Activated CD8-positive, alpha-beta T cell treated with anti-CD3 and anti-CD28 coated beads for 36 hours (primary cell): Measurements from ENCODE around the gene RLN1. TPM values are rescaled to one million over a fixed set of nuclear protein-coding genes. Genes with fewer than 3 reads are reported as not detected.

ENCODE experiments used
- ATAC-seq: fragments of 200-7000 bp; cut with Tn5 transposase; one replicate; pipeline ENCODE4 v1.10.0; 2021; ENCODE audit warnings: mild to moderate bottlenecking, moderate library complexity
- CTCF ChIA-PET: fragments of 350-600 bp; sonication (Branson Sonifier 250); formaldehyde crosslinking; loops from one replicate; lab custom pipeline; 2021; ENCODE audit warnings: antibody characterized with exemption; lab: Charles Lee
- POLR2A ChIA-PET: fragments of 350-600 bp; sonication (Branson Sonifier 250); formaldehyde crosslinking; loops from one replicate; lab custom pipeline; 2021; ENCODE audit warnings: antibody characterized with exemption; lab: Charles Lee
- DNase-seq: peaks from one replicate; pipeline ENCODE4 v3.0.0-alpha.2; 2020
- H3K27ac Mint-ChIP-seq: one replicate; pipeline ENCODE4 v1.8.0; 2021; ENCODE audit warnings: mild to moderate bottlenecking, mixed read lengths
- H3K27me3 Mint-ChIP-seq: one replicate; pipeline ENCODE4 v1.8.0; 2021; ENCODE audit warnings: mixed read lengths
- H3K36me3 Mint-ChIP-seq: one replicate; pipeline ENCODE4 v1.8.0; 2021; ENCODE audit warnings: low read depth, mixed read lengths
- H3K4me1 Mint-ChIP-seq: one replicate; pipeline ENCODE4 v1.8.0; 2021; ENCODE audit warnings: low read depth, mixed read lengths
- H3K4me3 Mint-ChIP-seq: one replicate; pipeline ENCODE4 v1.8.0; 2021; ENCODE audit warnings: mild to moderate bottlenecking, moderate library complexity, mixed read lengths
- H3K9me3 Mint-ChIP-seq: one replicate; pipeline ENCODE4 v1.8.0; 2021; ENCODE audit warnings: mixed read lengths
- intact Hi-C: fragments of 100-400 bp; cut with micrococcal nuclease; formaldehyde crosslinking; loops from one replicate; pipeline ENCODE4 v1.10.0; 2022
- total RNA-seq, 2 experiments: library from RNA; stranded (reverse); gene quantifications; one replicate each; pipeline ENCODE4 v1.2.3, GENCODE V29; 2021
- TF ChIP-seq, protein P1 (sequence below): fragments of 200-600 bp; IDR thresholded peaks from one replicate; pipeline ENCODE4 v1.8.0; 2022; ENCODE audit warnings: antibody characterized with exemption, mild to moderate bottlenecking

Gene RLN1
- total RNA-seq, 2 experiments from 2014 or later, result 1.3 to 2.3 TPM

DNA sequence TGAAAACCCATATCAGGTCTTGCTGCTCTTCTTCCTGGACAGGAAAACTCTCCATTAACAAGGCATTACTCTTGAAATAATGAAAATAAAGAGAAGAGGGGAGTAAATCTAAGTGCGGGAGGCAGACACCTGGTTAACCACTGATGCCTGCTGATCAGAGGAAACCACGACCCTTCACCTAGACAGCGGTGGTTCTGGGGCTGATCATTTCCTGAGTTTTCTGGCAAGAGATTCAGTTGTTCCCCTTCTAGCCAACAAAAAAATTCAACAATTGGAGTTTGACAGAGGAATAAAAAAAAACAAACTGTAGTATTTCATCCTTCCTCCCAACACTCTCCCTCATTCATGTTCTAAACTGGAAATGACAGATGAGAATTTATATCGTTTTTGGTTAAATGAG lies 38.1 kb downstream of the RLN1 start:
- POLR2A ChIA-PET, result no interaction called here

DNA sequence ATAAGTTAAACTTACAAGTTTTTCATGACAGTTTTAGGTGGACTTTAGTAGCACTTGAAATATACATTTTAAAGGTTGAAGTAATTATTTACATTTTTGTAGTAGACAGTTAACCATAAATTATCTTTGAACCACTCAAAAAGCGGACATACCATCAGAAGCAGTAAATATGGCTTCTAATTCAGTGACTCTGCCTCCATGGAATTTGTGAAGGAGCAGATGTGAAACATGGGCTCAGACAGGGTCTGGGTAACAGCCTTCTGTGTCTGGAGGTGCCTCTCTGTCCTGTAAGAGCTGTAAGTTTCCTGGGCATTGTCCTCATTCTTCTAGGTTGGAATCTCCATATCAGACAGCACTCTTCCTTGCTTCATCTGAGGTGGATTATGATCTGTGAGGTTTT lies 47.5 kb downstream of the RLN1 start:
- Mint-ChIP-seq H3K9me3 (peaks cover 14% of the 10 kb centered on the region), H3K4me3 (no peak overlapping the region), H3K27me3 (no peaks in the 10 kb centered on the region), H3K36me3 (peaks cover 4% of the 10 kb centered on the region), H3K4me1 (no peaks in the 10 kb centered on the region), H3K27ac (no peak overlapping the region)
- intact Hi-C loops, result no loop called here
- TF ChIP-seq, protein P1, sequence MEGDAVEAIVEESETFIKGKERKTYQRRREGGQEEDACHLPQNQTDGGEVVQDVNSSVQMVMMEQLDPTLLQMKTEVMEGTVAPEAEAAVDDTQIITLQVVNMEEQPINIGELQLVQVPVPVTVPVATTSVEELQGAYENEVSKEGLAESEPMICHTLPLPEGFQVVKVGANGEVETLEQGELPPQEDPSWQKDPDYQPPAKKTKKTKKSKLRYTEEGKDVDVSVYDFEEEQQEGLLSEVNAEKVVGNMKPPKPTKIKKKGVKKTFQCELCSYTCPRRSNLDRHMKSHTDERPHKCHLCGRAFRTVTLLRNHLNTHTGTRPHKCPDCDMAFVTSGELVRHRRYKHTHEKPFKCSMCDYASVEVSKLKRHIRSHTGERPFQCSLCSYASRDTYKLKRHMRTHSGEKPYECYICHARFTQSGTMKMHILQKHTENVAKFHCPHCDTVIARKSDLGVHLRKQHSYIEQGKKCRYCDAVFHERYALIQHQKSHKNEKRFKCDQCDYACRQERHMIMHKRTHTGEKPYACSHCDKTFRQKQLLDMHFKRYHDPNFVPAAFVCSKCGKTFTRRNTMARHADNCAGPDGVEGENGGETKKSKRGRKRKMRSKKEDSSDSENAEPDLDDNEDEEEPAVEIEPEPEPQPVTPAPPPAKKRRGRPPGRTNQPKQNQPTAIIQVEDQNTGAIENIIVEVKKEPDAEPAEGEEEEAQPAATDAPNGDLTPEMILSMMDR, result no peak
- ATAC-seq (no peak), DNase-seq (no peak)
- ChIA-PET CTCF (no interaction called here), POLR2A (no interaction called here)

More for the DNA sequence above, 38.1 kb downstream of the RLN1 start:
- ATAC-seq (no peak), DNase-seq (peak; percentile 24)
- Mint-ChIP-seq H3K36me3 (peaks cover 11% of the 10 kb centered on the region), H3K4me1 (peaks cover 22% of the 10 kb centered on the region), H3K27me3 (no peaks in the 10 kb centered on the region), H3K4me3 (peak overlapping the region; percentile 29), H3K27ac (peak overlapping the region; percentile 49), H3K9me3 (no peaks in the 10 kb centered on the region)
- intact Hi-C loops, result no loop called here
- TF ChIP-seq, protein P1, result no peak
- CTCF ChIA-PET, result no interaction called here

DNA sequence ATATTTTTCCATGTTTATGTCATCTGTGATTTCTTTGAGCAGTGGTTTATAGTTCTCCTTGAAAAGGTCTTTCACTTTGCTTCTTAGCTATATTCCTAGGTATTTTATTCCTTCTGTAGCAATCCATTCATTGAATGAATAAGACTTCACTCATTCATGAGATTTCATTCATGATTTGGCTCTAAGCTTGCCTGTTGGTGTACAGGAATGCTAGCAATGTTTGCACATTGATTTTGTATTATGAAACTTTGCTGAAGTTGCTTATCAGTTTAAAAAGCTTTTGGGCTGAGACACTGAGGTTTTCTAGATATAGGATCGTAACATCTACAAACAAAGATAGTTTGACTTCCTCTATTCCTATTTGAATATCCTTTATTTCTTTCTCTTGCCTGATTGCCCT lies 51.1 kb downstream of the RLN1 start:
- Mint-ChIP-seq H3K27me3 (no peaks in the 10 kb centered on the region), H3K4me1 (peaks cover 5% of the 10 kb centered on the region), H3K4me3 (no peak overlapping the region), H3K36me3 (no peaks in the 10 kb centered on the region), H3K9me3 (peaks cover 11% of the 10 kb centered on the region), H3K27ac (no peak overlapping the region)
- TF ChIP-seq, protein P1, result no peak
- ChIA-PET CTCF (no interaction called here), POLR2A (no interaction called here)
- DNase-seq, result no peak
- no peak for ATAC-seq
- intact Hi-C loops, result no loop called here

DNA sequence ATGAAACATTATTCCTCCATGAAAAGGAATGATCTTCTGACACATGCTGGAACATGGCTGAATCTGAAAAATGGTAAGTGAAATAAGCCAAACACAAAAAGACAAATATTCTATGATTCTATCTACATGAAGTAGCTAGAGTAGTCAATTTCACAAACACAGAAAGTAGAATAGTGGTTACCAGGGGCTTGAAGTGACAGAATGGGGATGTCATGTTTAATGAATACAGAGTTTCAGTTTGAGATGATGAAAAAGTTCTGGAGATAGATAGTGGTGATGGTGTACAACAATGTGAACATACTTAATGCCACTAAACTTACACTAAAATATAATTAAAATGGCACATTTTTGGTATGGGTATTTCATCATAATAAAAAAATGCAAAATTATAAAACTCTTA lies 53.4 kb downstream of the RLN1 start:
- Mint-ChIP-seq H3K9me3 (peaks cover 11% of the 10 kb centered on the region), H3K4me3 (no peak overlapping the region), H3K36me3 (no peaks in the 10 kb centered on the region), H3K27me3 (no peaks in the 10 kb centered on the region), H3K4me1 (peaks cover 5% of the 10 kb centered on the region), H3K27ac (no peak overlapping the region)
- intact Hi-C loops, result no loop called here
- ATAC-seq (no peak), DNase-seq (no peak)
- CTCF ChIA-PET, result no interaction called here
- POLR2A ChIA-PET, result no interaction called here
- TF ChIP-seq, protein P1, result no peak

Other genes starting within 250 kb of the RLN1 start
- not detected for gene INSL6, start 154.2 kb downstream of the RLN1 start, total RNA-seq
- gene INSL4, start 108.5 kb downstream of the RLN1 start, total RNA-seq, result not detected
- 1 to 10 TPM; 4.0 to 5.5 TPM for gene RLN2, start 35.2 kb downstream of the RLN1 start, total RNA-seq
- gene PLGRKT, start 98.0 kb upstream of the RLN1 start, total RNA-seq, result 10 to 100 TPM; 26.6 to 28.5 TPM
- gene CD274, start 110.7 kb upstream of the RLN1 start, total RNA-seq, result 10 to 100 TPM; 12.2 to 13.7 TPM
- under 1 TPM; 0.13 to 0.14 TPM for gene PDCD1LG2, start 170.7 kb upstream of the RLN1 start, total RNA-seq